Measurements from ENCODE around the gene HTATIP2. TPM values are rescaled to one million over a fixed set of nuclear protein-coding genes. Genes with fewer than 3 reads are reported as not detected.

HTATIP2 gene
- total RNA-seq, 1 experiment from 2014 or later = 48.3 TPM

DNA sequence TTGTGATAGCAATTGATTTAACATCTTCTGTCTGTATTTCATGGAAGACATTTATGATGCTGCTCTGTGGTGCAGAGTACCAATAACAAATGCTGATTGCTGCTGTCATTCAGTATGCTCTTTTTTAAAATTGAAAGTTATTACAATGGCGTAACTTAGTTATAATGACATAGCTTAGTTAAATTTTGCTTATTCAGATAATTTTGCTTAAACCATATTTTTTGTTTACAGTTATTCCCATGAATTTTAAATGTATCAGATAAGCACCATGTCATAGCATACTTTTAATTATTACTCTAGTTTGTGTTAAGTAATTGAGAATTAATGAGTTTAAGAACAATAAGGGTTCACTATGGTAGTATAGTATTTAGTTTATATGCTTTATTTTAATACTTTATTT is 39.5 kb downstream of the HTATIP2 start:
- ChIA-PET CTCF (no interaction called here), POLR2A (ENCODE audit: unreplicated experiment) (no interaction called here)
- Histone ChIP-seq H3K9ac (ENCODE audit: low read length) (no peak overlapping the region), H3K36me3 (ENCODE audit: low read depth, low read length) (peaks cover 25% of the 10 kb centered on the region), H2AFZ (ENCODE audit: low read length) (no peak overlapping the region), H4K20me1 (ENCODE audit: low read length) (no peaks in the 10 kb centered on the region), H3K27ac (ENCODE audit: low read length) (no peak overlapping the region), H3K27me3 (ENCODE audit: low read length) (no peaks in the 10 kb centered on the region), H3F3A (ENCODE audit: low read length, unreplicated experiment) (no peaks in the 10 kb centered on the region), H3K4me3 (ENCODE audit: low read length) (no peak overlapping the region), H3K4me2 (ENCODE audit: low read length) (no peak overlapping the region), H3K4me1 (ENCODE audit: insufficient read depth, low read length) (no peaks in the 10 kb centered on the region), H3K9me2 (replicated peaks; ENCODE audit: low read length) (no peaks in the 10 kb centered on the region), H3K9me3 (ENCODE audit: low read length) (no peaks in the 10 kb centered on the region), H3K79me2 (ENCODE audit: low read length) (no peaks in the 10 kb centered on the region)
- ATAC-seq = no peak
- intact Hi-C loops (cut with micrococcal nuclease) = no loop called here
- TF ChIP-seq, protein P1, sequence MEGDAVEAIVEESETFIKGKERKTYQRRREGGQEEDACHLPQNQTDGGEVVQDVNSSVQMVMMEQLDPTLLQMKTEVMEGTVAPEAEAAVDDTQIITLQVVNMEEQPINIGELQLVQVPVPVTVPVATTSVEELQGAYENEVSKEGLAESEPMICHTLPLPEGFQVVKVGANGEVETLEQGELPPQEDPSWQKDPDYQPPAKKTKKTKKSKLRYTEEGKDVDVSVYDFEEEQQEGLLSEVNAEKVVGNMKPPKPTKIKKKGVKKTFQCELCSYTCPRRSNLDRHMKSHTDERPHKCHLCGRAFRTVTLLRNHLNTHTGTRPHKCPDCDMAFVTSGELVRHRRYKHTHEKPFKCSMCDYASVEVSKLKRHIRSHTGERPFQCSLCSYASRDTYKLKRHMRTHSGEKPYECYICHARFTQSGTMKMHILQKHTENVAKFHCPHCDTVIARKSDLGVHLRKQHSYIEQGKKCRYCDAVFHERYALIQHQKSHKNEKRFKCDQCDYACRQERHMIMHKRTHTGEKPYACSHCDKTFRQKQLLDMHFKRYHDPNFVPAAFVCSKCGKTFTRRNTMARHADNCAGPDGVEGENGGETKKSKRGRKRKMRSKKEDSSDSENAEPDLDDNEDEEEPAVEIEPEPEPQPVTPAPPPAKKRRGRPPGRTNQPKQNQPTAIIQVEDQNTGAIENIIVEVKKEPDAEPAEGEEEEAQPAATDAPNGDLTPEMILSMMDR (conservative IDR thresholded peaks at IDR 0.05; ENCODE audit: low read depth, low read length) = no peak
- TF ChIP-seq EZH2 (IDR thresholded peaks at IDR 0.05; ENCODE audit: low read length, unreplicated experiment) = no peak
- no peak for TF ChIP-seq EZH2phosphoT487 (IDR thresholded peaks at IDR 0.05; ENCODE audit: borderline replicate concordance, low read length)
- no TSS peak for BruUV-seq (replicated peaks)
- no peak for DNase-seq

DNA sequence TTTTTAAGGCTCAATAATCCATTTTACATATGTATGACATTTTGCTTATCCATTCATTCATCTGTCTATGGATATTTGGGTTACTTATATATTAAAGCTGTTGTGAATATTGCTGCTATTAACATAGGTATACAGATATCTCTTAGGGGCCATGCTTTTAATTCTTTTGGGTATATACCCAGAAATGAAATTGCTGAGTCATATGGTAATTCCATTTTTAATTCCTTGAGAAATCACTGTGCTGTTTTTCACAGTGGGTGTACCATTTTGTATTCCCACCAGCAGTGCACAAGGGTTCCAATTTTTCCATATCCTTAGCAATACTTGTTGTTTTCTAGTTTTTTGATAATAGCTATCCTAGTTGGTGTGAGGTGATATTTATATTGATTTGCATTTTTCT is 43.0 kb downstream of the HTATIP2 start:
- Histone ChIP-seq H3K27me3 (ENCODE audit: low read length) (no peaks in the 10 kb centered on the region), H3K27ac (ENCODE audit: low read length) (no peak overlapping the region), H2AFZ (ENCODE audit: low read length) (no peak overlapping the region), H4K20me1 (ENCODE audit: low read length) (no peaks in the 10 kb centered on the region), H3K9ac (ENCODE audit: low read length) (no peak overlapping the region), H3K9me3 (ENCODE audit: low read length) (no peaks in the 10 kb centered on the region), H3K4me2 (ENCODE audit: low read length) (no peak overlapping the region), H3K36me3 (ENCODE audit: low read depth, low read length) (peaks cover 24% of the 10 kb centered on the region), H3F3A (ENCODE audit: low read length, unreplicated experiment) (no peaks in the 10 kb centered on the region), H3K79me2 (ENCODE audit: low read length) (no peaks in the 10 kb centered on the region), H3K9me2 (replicated peaks; ENCODE audit: low read length) (no peaks in the 10 kb centered on the region), H3K4me1 (ENCODE audit: insufficient read depth, low read length) (no peaks in the 10 kb centered on the region), H3K4me3 (ENCODE audit: low read length) (no peak overlapping the region)
- no TSS peak for BruUV-seq (replicated peaks)
- CTCF ChIA-PET = no interaction called here
- intact Hi-C loops (cut with micrococcal nuclease) = no loop called here
- POLR2A ChIA-PET (ENCODE audit: unreplicated experiment) = no interaction called here
- no peak for DNase-seq
- TF ChIP-seq EZH2phosphoT487 (IDR thresholded peaks at IDR 0.05; ENCODE audit: borderline replicate concordance, low read length) (no peak), EZH2 (IDR thresholded peaks at IDR 0.05; ENCODE audit: low read length, unreplicated experiment) (no peak)
- TF ChIP-seq, protein P1 (conservative IDR thresholded peaks at IDR 0.05; ENCODE audit: low read depth, low read length) = no peak
- ATAC-seq = no peak

DNA sequence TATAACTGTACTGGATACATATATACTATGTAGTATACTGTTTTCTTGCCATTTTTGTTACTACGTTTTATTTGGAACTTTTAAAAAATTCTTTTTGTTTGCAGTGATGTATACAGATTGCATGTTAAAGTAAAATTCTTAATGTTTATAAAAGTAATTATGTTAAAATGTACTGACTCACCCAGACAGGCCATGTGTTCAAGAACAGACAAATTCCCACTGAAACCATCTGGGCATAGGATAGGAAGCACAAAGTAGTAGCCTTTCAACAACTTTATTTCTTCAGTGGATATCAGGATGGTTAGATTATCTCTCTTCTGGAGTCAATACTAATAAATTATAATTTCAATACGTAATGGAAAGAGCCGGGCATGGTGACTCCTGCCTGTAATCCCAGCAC is 43.8 kb downstream of the HTATIP2 start:
- Histone ChIP-seq H3K4me3 (ENCODE audit: low read length) (no peak overlapping the region), H3K9me2 (replicated peaks; ENCODE audit: low read length) (no peaks in the 10 kb centered on the region), H3K27me3 (ENCODE audit: low read length) (no peaks in the 10 kb centered on the region), H3F3A (ENCODE audit: low read length, unreplicated experiment) (no peaks in the 10 kb centered on the region), H4K20me1 (ENCODE audit: low read length) (no peaks in the 10 kb centered on the region), H3K9me3 (ENCODE audit: low read length) (no peaks in the 10 kb centered on the region), H3K79me2 (ENCODE audit: low read length) (no peaks in the 10 kb centered on the region), H3K9ac (ENCODE audit: low read length) (no peak overlapping the region), H2AFZ (ENCODE audit: low read length) (no peak overlapping the region), H3K4me2 (ENCODE audit: low read length) (no peak overlapping the region), H3K36me3 (ENCODE audit: low read depth, low read length) (peaks cover 28% of the 10 kb centered on the region), H3K4me1 (ENCODE audit: insufficient read depth, low read length) (no peaks in the 10 kb centered on the region), H3K27ac (ENCODE audit: low read length) (no peak overlapping the region)
- POLR2A ChIA-PET (ENCODE audit: unreplicated experiment) = no interaction called here
- ATAC-seq = no peak
- intact Hi-C loops (cut with micrococcal nuclease) = no loop called here
- no peak for DNase-seq
- BruUV-seq (replicated peaks) = no TSS peak
- CTCF ChIA-PET = no interaction called here
- no peak for TF ChIP-seq EZH2phosphoT487 (IDR thresholded peaks at IDR 0.05; ENCODE audit: borderline replicate concordance, low read length)
- TF ChIP-seq, protein P1 (conservative IDR thresholded peaks at IDR 0.05; ENCODE audit: low read depth, low read length) = no peak
- TF ChIP-seq EZH2 (IDR thresholded peaks at IDR 0.05; ENCODE audit: low read length, unreplicated experiment) = no peak
